Inflammatory macrophage (primary cell): Measurements from ENCODE around the gene NLN.
A peak's percentile ranks its signal among the peaks of the same experiment; 100 is the strongest.
"Not testable (repeated sequence)": the region's sequence is repeated elsewhere in the genome, so short reads cannot be mapped to it uniquely, and the experiment has no call there.

Source experiments
- DNase-seq, 2 donors: peaks; one replicate each; pipeline ENCODE4 v3.0.0-alpha.2; 2020 to 2022

The NLN gene

DNA sequence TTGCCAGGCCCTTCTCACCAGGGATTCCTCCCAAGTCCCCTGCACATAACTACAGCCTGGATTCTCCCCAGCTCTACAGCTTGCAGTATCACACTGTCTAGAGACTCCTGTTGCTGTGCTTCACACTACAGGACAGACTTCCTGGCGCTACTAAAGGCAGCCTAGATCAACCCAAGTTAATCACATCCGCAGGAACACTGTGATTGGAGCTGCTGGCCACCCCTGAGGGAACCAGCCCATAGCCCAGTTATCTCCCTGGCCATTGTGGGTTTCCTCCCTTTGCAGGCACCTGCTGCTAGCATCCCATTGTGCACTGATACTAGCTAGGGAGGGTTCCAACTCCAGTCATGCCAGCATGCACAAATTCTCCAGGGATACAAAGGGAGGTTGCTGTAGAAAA is 53.5 kb downstream of the NLN start:
- no peak for DNase-seq

DNA sequence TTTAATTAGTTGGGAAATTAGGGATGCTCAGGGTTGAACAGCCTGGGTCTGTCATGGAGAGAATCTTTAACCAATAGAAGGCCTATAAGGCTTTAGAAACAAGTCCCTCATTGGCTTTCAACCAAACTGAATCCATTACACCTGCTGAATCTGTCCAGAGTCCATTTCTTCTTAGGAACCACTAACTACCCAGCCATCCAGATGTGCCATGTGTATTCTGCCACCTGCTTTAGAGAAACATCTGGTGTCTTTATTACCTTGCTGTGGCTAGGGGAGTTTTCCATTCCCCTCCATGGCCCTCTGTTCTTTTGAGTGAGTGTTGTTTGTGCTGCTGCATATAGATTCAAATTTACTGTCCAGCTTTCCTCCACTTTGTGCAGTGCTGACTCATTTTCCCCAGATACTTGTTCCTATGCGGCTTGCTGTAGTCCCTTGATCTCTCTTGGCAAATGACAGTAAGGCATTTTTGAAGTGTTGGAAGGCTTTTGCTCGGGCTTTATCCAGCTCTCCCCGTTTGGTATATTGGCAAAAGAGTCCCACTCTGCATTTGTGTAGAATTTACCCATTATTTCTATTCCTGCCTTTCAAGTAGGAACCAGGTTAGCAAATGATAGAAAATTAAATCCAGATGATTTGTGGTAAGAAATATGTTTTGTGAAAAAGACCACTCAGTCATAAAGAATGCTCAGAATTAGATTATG is 54.6 kb downstream of the NLN start:
- DNase-seq: no peak

DNA sequence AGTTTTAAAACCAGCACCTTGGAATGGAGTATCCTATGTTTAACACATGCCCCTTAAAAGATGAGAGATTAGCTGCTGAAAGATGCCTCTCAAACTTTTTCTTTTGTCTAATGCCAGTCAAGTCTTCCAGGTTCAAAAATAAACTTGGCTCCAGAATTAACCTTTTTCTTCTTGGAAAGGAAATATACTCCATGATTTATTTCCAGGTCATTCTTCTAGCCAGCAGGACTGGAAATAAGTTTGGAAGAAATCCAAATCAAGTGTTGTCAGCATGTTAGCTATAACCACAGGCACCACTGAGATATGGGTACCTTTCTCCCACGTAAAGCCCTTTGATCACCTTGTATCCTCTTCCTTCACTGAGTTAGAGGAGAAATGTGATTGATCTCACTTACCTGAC is 56.1 kb downstream of the NLN start:
- no peak for DNase-seq

DNA sequence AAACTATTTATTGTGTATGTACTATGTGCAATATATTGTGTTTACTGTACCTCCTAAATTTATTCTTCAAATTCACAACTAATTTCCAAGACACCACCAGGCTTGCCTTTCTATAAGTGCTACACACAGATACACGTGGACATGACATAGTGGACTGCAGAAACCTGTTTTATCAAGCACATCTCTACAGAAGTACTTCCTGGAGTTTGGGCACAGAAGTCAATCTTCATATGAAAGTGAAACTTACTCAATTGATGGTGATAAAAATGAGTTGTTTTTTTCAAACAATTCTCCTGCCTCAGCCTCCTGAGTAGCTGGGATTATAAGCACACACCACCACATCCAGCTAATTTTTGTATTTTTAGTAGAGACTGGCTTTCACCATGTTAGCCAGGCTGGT is 57.6 kb downstream of the NLN start:
- no peak for DNase-seq

DNA sequence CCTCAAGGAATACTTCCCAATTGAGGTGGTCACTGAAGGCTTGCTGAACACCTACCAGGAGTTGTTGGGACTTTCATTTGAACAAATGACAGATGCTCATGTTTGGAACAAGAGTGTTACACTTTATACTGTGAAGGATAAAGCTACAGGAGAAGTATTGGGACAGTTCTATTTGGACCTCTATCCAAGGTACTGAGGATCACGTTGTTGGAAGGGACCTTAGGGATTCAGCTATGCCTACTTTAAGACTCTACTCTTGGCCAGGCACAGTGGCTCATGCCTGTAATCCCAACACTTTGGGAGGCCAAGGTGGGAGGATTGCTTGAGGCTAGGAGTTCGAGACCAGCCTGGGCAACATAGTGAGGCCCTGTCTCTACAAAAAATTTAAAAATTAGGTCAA is 66.3 kb downstream of the NLN start:
- not testable (repeated sequence) for DNase-seq

DNA sequence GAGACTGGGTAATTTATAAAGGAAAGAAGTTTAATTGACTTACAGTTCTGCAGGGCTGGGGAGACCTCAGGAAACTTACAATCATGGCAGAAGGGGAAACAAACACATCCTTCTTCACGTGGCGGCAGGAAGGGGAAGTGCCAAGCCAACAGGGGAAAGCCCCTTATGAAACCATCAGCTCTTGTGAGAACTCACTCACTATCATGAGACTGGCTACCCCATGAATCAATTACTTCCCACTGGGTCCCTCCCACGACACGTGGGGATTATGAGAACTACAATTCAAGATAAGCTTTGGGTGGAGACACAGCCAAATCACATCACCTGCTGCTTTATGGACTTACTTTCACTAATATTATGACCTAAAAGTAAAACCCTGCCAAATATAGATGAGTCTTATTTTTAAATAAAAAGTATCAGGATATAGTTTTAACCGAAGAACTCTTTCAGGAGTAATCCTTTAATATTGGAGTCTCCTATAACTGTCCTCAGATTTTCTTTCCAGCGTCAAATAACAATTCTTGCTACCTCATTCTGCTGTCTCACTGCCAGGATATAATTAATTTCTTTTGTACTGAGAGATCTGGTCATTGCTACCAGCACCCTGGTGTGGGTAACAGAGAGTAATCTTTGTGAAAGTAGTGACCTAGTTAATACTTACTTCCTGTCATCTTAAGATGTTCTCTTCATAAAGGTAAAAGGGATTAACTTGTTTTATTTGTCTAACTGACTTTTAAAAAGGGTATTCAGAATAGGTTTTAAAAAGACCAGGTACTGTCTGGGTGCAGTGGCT is 68.6 kb downstream of the NLN start:
- peak; percentile 93 to 97 for DNase-seq

DNA sequence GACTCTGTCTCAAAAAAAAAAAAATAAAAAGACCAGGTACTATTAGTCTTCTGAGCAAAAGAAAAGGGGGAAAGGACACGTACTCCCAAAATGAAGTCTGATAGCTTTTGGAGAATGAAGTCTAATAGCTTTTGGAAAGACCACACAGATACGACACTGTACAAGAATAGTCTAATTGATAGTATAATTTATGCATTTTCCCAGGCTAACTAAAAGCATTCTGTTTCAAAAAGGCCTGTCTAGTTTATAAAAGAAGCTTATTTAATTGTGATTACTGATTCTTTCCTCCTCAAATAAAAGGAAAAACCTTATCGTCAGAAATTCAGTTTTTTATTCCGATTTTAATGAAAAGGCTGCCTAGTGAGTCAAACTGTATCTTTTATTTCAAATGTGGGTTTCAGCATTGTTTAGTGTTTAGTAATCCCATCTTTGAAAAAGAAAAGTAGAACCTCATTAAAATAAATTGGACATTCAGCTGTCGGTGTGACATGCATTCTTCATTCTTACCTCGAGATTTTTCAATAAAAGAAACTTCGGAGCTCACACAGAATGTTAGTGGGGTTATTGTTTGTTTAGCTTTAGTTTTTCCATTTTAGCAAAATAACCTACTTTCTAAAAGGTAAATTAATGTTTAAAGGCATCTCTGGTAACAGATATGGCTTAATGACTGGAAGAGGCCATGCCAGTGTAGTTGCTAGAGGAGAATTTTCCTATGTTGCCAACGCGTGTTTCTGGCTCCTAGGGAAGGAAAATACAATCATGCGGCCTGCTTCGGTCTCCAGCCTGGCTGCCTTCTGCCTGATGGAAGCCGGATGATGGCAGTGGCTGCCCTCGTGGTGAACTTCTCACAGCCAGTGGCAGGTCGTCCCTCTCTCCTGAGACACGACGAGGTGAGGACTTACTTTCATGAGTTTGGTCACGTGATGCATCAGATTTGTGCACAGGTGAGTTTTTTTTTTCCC is 70.0 kb downstream of the NLN start:
- no peak for DNase-seq

DNA sequence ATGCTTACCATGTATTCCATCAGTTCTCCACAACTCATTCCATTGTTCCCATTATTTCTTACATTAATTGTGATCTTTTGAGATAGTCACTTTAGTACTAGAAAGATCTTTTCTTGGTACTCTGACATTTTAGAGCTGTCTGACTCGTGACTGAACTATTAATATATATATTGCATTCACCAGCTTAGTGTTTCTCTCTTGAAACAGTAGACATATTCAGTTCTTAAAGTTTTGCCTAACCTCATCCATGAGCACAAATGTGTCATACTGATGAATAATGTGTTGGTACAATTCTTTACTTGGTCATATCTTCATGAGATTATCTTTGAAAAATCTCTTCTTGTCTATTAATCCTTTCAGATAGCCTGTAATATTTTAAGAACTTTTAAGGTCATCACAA is 74.3 kb downstream of the NLN start:
- no peak for DNase-seq

DNA sequence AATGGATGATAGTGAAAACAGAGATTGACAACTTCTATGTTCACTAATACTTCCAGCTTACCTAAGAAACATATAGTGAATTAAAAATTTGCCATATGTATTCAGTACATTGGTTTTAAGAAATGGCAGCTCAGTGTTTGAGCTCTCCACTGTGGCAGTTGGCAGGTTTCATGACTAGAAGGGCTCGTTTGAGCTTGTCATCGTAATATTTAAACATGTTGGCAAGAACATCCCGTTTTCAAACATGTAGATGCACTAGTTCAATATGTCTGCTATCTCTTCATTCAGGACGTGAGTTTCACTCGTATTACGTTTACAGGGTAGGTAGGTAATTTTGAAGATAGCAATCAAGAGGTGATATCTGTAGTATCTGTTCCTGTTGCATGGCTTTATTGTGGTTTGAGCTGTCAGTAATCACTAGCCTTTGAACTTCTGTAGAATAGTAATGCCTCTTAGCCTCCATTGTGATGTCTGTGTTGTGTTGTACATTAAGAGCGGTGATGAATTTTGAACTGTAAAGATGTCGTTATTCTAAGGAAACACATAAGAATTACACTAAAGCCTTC is 74.8 kb downstream of the NLN start:
- DNase-seq: no peak

DNA sequence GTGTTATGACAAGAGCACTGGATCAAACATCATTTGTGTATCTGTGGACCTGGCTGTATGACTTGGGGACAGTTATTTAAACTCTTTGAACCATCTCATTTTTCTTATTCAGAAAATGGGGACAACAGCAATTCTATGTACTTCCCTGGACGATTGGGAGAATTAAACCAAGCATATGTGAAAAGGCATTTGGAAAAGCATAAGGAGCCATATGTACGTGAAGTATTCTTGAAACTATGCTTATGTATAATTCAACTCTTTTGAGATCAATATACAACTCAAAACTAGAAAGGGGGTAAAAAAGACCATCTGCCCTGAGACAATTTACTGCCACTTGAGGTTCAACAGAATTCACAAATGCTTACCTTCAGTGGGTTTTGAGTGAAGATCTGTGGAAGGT is 75.5 kb downstream of the NLN start:
- no peak for DNase-seq

DNA sequence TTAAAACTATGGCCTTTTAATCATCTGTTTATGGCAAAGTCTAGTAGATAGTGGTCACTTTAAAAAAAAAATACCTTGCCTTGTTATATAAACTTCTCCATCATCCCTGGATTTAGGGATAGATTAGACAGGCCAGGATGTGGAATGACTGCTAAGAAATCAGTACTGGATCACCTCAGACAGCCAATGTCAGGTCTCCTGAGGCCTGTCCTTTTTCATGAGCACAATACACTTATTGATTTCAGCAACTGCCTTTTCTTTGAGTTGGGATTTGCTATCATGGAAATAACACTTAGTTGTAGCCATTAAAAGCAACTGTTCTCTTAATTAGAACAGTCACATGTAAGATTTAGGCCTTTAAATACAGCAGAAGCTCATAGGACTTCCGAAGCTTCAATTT is 77.9 kb downstream of the NLN start:
- no peak for DNase-seq

DNA sequence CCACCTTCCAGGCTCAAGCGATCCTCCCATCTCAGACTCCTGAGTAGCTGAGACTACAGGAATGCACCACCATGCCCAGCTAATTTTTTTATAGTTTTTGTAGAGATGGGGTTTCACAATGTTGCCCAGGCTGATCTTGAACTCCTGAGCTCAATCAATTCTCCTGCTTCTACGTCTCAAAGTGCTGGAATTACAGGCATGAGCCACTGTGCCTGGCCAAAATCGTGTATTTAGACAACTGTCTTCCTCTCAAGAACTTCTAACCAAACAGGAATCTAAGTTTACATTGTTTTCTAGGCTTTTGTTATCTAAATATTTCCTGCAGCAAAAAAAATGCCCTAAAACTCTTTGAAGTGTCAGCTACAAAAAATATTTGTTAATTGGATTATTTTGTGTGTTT is 78.8 kb downstream of the NLN start:
- no peak for DNase-seq

DNA sequence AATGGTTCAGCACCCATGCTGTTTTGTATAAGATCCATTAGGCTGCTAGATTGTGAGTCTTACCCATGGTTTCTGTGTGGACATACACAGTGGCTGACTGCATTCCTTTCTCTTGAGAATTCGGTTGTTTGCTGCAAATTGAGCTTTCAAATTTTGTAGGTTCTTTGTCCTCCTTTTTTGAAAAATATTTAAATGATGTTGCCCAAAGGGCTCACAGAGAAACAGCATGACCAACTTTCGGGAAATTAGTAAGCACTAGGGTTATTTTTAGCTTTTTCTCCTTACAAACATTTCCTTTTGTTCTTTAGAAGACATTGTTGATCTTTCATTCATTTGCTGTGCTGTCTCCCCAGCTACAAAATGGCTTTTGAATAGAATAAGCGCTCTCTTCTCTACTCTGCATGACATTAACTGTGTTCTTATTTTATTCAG is 79.4 kb downstream of the NLN start:
- peak in 1 of 2 donors; percentile 7 for DNase-seq

DNA sequence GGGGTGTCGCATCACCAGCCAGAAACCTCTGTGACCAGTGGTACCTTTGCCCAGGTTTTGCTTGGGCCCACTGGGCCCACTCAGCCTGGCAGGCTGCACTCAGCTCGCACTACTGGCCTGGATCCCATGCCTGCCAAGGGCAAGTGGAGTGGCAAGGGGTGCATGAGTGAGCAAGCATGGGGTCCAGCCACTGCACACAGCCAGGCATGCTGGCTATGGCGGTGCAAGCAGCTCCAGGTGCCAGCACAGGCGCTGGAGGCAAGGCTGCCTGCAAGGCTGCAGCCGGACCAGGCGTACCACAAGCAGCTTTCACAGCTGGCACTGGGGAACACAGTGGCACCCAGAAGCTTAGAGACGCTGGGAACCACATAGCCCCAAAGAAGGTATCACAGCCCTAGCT is 80.1 kb downstream of the NLN start:
- no peak for DNase-seq

DNA sequence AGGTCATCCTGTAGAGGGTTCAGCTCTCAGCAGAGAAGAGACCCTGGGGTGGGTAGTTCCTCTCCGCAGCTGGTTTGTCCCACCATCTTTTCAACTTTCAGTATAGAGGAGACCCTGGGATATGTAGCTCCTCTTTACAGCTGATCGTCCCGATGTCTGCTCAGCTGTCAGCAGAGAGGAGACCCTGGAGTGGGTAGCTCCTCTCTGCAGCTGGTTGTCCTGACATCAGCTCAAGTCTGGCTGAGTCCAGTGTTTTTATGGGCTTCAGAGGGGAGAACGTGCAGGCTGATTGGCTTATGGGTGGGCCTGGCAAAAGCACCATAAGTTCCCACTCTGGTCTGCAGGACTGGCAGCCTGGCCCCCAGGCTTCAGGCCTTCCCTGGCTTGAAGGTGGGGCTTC is 80.8 kb downstream of the NLN start:
- DNase-seq: no peak

DNA sequence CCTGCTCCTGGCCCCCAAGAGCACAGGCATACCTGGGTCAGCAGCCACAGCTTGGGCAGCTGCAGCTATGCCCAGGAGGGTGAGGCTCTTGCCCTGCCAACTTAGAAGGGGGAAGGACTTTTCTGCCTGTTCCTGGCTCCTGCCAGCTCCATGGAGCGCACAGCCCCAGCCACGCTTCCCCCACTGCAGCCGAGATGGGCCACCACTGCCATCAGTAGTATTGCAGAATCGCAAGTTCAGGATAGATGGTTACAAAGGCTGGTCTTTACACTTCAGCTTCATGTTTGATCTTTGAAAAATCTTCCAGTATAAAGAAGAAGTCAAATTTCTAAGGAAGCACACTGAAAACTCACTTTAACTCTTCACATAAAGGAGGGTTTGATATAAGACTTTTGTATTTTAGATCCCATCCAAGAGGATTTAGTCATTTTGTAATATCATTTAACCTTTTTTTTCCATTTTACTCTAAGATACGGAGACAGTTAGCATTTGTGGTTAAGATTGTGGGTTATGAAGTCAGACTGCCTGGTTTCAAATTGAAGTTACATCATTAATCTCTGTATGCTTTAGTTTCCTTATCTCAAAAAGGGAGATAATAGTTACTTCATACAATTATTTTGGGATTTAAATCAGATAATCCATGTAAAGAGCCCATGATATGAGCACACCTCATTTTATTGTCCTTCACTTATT is 81.8 kb downstream of the NLN start:
- DNase-seq: peak; percentile 14 to 19

DNA sequence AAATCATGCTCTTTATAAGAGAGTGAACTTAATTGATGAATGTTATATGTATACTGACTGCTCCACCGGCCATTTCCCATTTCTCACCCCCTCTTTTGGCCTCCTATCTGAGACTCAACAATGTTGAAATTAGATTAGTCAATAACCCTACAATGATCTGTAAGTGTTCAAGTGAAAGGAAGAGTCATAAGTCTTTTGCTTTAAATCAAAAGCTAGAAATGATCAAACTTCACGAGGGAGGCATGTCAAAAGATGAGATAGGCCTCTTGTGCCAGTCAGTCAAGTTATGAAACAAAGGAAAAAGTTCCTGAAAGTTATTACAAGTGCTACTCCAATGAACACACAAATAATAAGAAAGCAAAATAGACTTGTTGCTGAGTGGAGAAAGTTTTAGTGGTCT is 83.1 kb downstream of the NLN start:
- DNase-seq: no peak

DNA sequence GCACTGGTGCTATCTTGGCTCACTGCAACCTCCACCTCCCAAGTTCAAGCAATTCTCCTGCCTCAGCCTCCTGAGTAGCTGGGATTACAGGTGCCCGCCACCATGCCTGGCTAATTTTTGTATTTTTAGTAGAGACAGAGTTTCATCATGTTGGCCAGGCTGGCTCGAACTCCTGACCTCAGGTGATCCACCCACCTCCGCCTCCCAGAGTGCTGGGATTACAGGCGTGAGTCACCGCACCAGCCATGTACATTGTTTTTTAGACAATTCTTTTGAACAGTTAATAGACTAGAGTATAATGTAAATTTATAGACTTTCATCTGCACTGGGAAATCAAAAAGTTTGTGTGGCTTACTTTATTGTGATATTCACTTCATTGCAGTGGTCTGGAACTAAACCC is 85.5 kb downstream of the NLN start:
- not testable (repeated sequence) for DNase-seq

DNA sequence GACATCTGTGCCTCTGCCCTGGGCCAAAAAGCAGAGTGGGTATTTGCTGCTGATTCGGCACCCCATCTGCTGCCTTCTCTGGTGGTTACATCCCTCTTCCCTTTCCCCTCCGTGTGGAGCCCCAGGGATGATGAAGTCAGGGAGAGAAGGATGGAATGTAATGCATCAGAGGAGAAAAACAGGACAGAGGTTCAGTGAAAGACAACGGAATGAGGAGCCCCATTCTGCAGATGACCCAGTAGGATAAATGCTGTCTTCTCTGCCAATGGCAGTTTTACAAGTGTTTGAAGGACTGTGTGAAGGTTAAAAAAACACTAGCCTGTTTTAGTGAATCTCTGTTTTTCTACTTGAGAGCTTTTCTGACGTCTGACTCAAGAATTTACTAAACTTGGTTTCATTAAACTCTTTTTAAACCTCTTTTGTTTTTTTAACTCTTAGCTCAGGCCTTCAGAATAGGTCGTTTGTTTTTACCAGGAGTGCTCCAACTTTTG is 86.3 kb downstream of the NLN start:
- DNase-seq: no peak

DNA sequence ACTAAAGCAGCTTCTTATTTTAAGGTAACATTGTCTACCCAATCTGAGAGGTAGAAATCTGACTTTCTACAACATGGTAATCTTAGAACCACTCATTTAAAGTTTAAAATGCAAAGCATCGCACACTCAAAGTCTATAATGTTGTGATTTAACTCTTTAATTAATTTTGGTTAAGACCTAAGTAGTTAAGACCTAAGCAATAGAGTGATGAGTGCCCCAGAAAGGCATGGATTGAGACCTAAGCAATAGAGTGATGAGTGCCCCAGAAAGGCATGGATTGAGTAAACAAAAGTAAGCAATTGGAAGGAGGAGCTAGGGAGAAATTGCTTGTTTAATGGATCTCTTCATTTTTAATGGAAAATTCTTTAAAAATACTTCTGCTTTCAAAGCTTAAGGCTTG is 86.8 kb downstream of the NLN start:
- no peak for DNase-seq

DNA sequence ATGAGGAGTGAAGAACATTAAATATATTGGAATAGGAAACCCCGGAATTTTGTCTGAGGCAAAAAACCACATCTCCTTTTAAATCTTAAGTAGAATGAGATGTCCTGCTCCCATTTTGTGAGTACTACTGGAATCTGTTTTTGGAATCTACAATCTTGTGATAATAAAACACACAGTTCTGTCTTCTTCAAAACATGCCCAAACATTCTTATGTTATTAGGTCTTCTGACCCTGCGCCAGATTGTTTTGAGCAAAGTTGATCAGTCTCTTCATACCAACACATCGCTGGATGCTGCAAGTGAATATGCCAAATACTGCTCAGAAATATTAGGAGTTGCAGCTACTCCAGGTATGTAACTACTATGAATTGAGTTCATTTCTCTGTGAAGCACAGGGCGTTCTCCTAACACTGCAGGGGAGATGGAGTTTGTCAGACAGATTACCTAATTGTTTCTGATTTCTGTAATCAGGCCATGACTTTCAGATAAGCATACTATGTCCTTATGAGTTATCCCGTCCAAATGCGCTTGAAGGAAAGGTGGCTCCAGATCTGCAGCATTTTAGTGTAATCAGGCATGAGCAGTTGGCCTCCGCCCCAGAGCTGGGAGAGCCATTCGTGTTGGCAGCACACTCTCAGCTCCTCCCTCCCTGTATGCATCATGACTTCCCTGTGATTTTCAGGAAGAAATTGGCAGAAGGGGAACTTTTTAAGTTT is 88.0 kb downstream of the NLN start:
- DNase-seq: peak; percentile 26 to 51
